Activated CD4-positive, alpha-beta T cell treated with anti-CD3 and anti-CD28 coated beads for 24 hours (primary cell): ENCODE measurements around the gene GLP1R.
A peak's percentile ranks its signal among the peaks of the same experiment; 100 is the strongest.
"Not testable (repeated sequence)": the region's sequence is repeated elsewhere in the genome, so short reads cannot be mapped to it uniquely, and the experiment has no call there.

ENCODE experiments used
- DNase-seq, 2 donors: peaks; one replicate each; pipeline ENCODE4 v3.0.0-alpha.2; 2020; ENCODE audit warnings: low read depth in 2 of 2

The GLP1R gene

DNA sequence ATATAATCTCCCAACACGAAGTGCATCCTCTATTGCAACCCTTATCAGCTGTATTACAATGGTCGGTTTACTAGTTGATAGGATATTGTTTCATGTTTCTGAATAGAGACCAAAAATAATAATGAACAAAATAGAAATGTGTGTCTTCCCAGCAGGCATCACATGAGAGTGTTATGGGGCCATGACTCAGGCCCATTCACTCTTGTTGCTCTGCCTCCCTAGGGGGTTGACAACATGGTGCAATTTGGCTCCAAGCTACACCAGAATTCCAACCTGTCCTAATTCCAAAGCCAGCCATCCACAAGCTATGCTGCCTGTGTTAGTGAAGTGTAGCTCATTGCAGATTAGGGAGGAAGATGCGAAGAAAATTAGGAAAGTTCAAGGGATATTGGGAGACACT is 79.5 kb downstream of the GLP1R start:
- DNase-seq, result no peak

DNA sequence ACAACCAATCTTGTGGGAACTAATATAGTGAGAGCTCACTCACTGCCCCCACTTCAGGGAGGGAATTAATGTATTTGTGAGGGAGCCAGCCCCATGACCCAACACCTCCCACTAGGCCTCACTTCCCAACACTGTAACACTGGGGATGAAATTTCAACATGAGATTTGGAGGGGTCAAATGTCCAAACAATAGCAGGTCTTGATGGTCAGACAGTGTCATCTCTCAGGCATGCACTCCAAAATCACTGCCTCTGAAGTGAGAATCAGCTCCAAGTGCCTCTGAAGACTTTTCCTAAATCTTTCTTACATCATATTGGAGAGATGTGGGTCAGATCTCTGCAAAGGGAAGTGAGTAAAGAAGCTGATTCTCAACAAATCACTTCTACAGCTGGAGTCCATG is 80.3 kb downstream of the GLP1R start:
- DNase-seq, result no peak

DNA sequence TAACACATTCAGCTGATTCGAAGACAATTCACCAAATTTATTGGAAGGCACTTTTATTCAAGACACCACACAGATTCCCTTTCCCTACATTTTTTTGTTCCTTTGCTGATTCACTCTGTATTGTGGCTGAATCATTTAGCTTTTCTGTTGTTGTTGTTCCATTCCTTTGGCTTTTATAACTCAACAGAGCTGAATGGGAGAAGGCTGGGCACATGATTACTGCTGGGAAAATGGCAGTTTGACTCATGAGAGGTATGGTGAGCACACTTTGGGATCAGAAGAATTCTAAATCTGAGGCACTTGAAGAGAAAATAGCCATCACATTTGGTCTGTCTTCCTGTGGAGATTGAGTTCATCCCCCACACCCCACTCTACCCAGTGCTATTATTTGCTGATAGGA is 82.1 kb downstream of the GLP1R start:
- no peak for DNase-seq

DNA sequence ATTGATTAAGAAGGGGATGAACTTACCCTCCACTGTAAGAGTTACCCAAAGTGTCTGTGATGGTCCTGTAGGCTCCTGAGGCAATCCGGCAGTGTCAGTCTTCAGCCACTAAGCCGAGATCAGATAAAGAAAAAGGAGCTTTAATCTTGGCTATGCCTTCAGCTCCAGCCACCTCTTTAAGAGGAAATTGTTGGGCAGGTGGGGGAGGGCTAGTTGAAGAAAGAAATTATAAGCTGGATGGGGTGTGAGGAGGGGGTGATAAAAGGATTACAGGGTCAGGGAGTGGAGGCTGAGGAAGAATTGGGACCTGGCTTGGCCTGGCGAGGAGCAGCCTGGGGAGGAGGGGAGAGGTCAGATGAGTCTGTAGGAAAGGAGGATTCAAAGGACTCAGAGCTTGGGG is 86.2 kb downstream of the GLP1R start:
- DNase-seq, result not testable (repeated sequence)

DNA sequence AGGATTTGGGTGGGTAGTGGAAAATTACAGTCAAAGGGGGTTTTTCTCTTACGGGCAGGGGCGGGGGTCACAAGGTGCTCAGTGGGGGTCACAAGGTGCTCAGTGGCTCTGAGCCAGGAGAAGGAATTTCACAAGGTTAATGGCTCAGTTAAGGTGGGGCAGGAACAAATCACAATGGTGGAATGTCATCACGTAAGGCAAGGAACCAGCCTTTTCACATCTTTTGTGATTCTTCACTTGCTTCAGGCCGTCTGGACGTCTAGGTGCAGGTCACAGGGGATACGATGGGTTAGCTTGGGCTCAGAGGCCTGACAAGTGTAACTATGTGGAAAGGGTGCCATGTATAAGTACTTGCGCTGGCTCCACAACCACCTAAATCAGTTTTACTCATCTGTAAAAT is 87.6 kb downstream of the GLP1R start:
- DNase-seq, result not testable (repeated sequence)

DNA sequence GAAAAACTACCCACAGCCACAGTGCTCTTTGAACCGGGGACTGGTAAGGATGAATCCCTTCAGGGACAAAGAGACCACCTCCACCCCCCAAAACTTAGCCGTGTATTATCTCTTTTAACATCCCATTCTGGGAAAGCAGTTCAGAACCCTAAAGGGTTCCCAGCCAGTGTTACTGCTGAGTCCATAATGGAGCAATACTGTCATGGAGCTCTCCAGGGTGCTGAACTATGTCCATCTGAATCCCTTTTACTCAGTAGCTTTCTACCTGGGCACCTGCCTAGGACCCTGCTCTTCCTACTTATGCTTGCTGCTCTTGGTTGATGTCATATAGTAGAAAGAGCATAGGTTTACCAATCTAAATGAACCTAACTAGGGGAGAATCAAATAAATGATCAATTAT is 88.7 kb downstream of the GLP1R start:
- peak in 1 of 2 donors; percentile 18 for DNase-seq
